ENCODE measurements around the gene IL17RD.

IL17RD gene

GRCh38 chr3:57130571-57131209 is 34.5 kb downstream of the IL17RD start:
- DNase-seq (ENCODE audit: low spot score): no peak

- DNase-seq (ENCODE audit: low spot score): no peak
These were observed 36.1 kb downstream of the IL17RD start for GRCh38 chr3:57128826-57129667.

- DNase-seq (ENCODE audit: low spot score): no peak
These were observed 37.1 kb downstream of the IL17RD start for GRCh38 chr3:57127891-57128518.

GRCh38 chr3:57126244-57126643 is 38.9 kb downstream of the IL17RD start:
- DNase-seq (ENCODE audit: low spot score): no peak

- no peak for DNase-seq (ENCODE audit: low spot score)
These were observed 44.5 kb downstream of the IL17RD start for GRCh38 chr3:57120451-57121174.

GRCh38 chr3:57120040-57120439 is 45.1 kb downstream of the IL17RD start:
- no peak for DNase-seq (ENCODE audit: low spot score)

- no peak for DNase-seq (ENCODE audit: low spot score)
These were observed 46.9 kb downstream of the IL17RD start for GRCh38 chr3:57118254-57118653.

- DNase-seq (ENCODE audit: low spot score): no peak
These were observed 48.7 kb downstream of the IL17RD start for GRCh38 chr3:57116501-57116900.

GRCh38 chr3:57112206-57112605 is 52.9 kb downstream of the IL17RD start:
- DNase-seq (ENCODE audit: low spot score): no peak

GRCh38 chr3:57110798-57111197 is 54.4 kb downstream of the IL17RD start:
- no peak for DNase-seq (ENCODE audit: low spot score)

- DNase-seq (ENCODE audit: low spot score): no peak
These were observed 54.9 kb downstream of the IL17RD start for GRCh38 chr3:57110214-57110613.

GRCh38 chr3:57109437-57110199 is 55.5 kb downstream of the IL17RD start:
- no peak for DNase-seq (ENCODE audit: low spot score)

- DNase-seq (ENCODE audit: low spot score): no peak
These were observed 56.5 kb downstream of the IL17RD start for GRCh38 chr3:57108684-57109083.

GRCh38 chr3:57105585-57105984 is 59.6 kb downstream of the IL17RD start:
- DNase-seq (ENCODE audit: low spot score): no peak

- DNase-seq (ENCODE audit: low spot score): peak; percentile 80
These were observed 65.0 kb downstream of the IL17RD start for GRCh38 chr3:57100046-57100695.

GRCh38 chr3:57098418-57099310 is 66.5 kb downstream of the IL17RD start:
- DNase-seq (ENCODE audit: low spot score): no peak

- DNase-seq (ENCODE audit: low spot score): no peak
These were observed 67.6 kb downstream of the IL17RD start for GRCh38 chr3:57097536-57097935.

- DNase-seq (ENCODE audit: low spot score): no peak
These were observed 69.8 kb downstream of the IL17RD start for GRCh38 chr3:57095363-57095762.

GRCh38 chr3:57094575-57094974 is 70.6 kb downstream of the IL17RD start:
- DNase-seq (ENCODE audit: low spot score): no peak

- no peak for DNase-seq (ENCODE audit: low spot score)
These were observed 71.1 kb downstream of the IL17RD start for GRCh38 chr3:57093971-57094535.

Data from globus pallidus (tissue), 1 donor.